ENCODE measurements around the gene PSPN. TPM values are rescaled to one million over a fixed set of nuclear protein-coding genes. Genes with fewer than 3 reads are reported as not detected.
A peak's percentile ranks its signal among the peaks of the same experiment; 100 is the strongest.

The PSPN gene
- 0.74 and 0.98 TPM in 2 replicates for total RNA-seq (2014; rRNA removed; shearing (Covaris generic))
- polyA plus RNA-seq (2015; cell fraction: cytosol; rRNA removed): 0.70 and 1.4 TPM in 2 replicates
- 0.14 and 0.23 TPM in 2 replicates for polyA plus RNA-seq (2015; cell fraction: nucleus; rRNA removed)

- no peak for DNase-seq (ENCODE audit: low read depth, low spot score)
- in situ Hi-C loops (cut with HindIII; ENCODE audit: low pct_unique_long_range_greater_than_20kb, low sequenced_read_pairs): no loop called here
Observed at GRCh38 chr19:6375411-6376010, at the start of gene PSPN. Gene PSPN (minus strand): TSS chr19:6375933. CDS start chr19:6375849, 84 bp downstream.

- in situ Hi-C loops (cut with HindIII; ENCODE audit: low pct_unique_long_range_greater_than_20kb, low sequenced_read_pairs): no loop called here
- DNase-seq (ENCODE audit: low read depth, low spot score): peak; percentile 99
Observed at GRCh38 chr19:6424939-6425731, 49.4 kb upstream of the PSPN start.

- in situ Hi-C loops (cut with HindIII; ENCODE audit: low pct_unique_long_range_greater_than_20kb, low sequenced_read_pairs): no loop called here
- no peak for DNase-seq (ENCODE audit: low read depth, low spot score)
Observed at GRCh38 chr19:6424195-6424938, 48.6 kb upstream of the PSPN start, which contains the start of gene KHSRP. Gene KHSRP (minus strand): TSS chr19:6424811. CDS start chr19:6424701, 110 bp downstream.

- in situ Hi-C loops (cut with HindIII; ENCODE audit: low pct_unique_long_range_greater_than_20kb, low sequenced_read_pairs): no loop called here
- DNase-seq (ENCODE audit: low read depth, low spot score): peak; percentile 62
Observed at GRCh38 chr19:6423499-6424194, 47.9 kb upstream of the PSPN start.

GRCh38 chr19:6421075-6422014 lies 45.6 kb upstream of the PSPN start:
- in situ Hi-C loops (cut with HindIII; ENCODE audit: low pct_unique_long_range_greater_than_20kb, low sequenced_read_pairs): no loop called here
- no peak for DNase-seq (ENCODE audit: low read depth, low spot score)

GRCh38 chr19:6418562-6418932 lies 42.8 kb upstream of the PSPN start:
- DNase-seq (ENCODE audit: low read depth, low spot score): no peak
- in situ Hi-C loops (cut with HindIII; ENCODE audit: low pct_unique_long_range_greater_than_20kb, low sequenced_read_pairs): no loop called here

GRCh38 chr19:6417713-6418561 lies 42.2 kb upstream of the PSPN start:
- in situ Hi-C loops (cut with HindIII; ENCODE audit: low pct_unique_long_range_greater_than_20kb, low sequenced_read_pairs): no loop called here
- peak; percentile 45 for DNase-seq (ENCODE audit: low read depth, low spot score)

- in situ Hi-C loops (cut with HindIII; ENCODE audit: low pct_unique_long_range_greater_than_20kb, low sequenced_read_pairs): no loop called here
- DNase-seq (ENCODE audit: low read depth, low spot score): no peak
Observed at GRCh38 chr19:6416658-6417405, 41.1 kb upstream of the PSPN start.

- in situ Hi-C loops (cut with HindIII; ENCODE audit: low pct_unique_long_range_greater_than_20kb, low sequenced_read_pairs): no loop called here
- no peak for DNase-seq (ENCODE audit: low read depth, low spot score)
Observed at GRCh38 chr19:6415591-6416190, 40.0 kb upstream of the PSPN start.

- in situ Hi-C loops (cut with HindIII; ENCODE audit: low pct_unique_long_range_greater_than_20kb, low sequenced_read_pairs): no loop called here
- DNase-seq (ENCODE audit: low read depth, low spot score): no peak
Observed at GRCh38 chr19:6414793-6415590, 39.3 kb upstream of the PSPN start.

- no peak for DNase-seq (ENCODE audit: low read depth, low spot score)
- in situ Hi-C loops (cut with HindIII; ENCODE audit: low pct_unique_long_range_greater_than_20kb, low sequenced_read_pairs): no loop called here
Observed at GRCh38 chr19:6413721-6414643, 38.2 kb upstream of the PSPN start.

- in situ Hi-C loops (cut with HindIII; ENCODE audit: low pct_unique_long_range_greater_than_20kb, low sequenced_read_pairs): no loop called here
- no peak for DNase-seq (ENCODE audit: low read depth, low spot score)
Observed at GRCh38 chr19:6413291-6413690, 37.6 kb upstream of the PSPN start.

GRCh38 chr19:6412447-6413091 lies 36.8 kb upstream of the PSPN start:
- DNase-seq (ENCODE audit: low read depth, low spot score): peak; percentile 37
- in situ Hi-C loops (cut with HindIII; ENCODE audit: low pct_unique_long_range_greater_than_20kb, low sequenced_read_pairs): no loop called here

All from SK-MEL-5 (cell line).